ENCODE data around the gene PRB2. TPM values are rescaled to one million over a fixed set of nuclear protein-coding genes. Genes with fewer than 3 reads are reported as not detected.

PRB2 gene
- total and polyA plus RNA-seq, 2 of the 4 experiments (the other 2 are of a cell fraction), result not detected

DNA sequence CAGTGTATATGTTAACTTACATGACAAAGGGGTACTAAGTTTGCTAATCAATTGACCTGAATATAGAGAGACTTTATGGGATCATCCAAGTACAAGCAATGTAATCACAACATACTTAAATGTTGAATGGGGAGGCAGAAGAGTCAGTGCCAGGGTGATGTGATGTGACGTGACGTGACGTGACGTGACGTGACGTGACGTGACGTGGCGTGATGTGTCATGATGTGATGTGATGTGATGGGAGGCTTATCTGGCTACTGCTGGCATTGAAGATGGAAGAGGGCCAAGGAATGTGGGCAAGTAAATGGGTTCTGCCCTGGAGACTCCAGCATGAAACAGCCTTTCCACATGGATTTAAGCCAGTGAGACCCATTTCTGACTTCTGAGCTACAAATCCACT lies 46.9 kb downstream of the PRB2 start:
- Histone ChIP-seq H3K27me3 (ENCODE audit: control insufficient read depth, insufficient read depth, low read length) (no peaks in the 10 kb centered on the region), H3K18ac (ENCODE audit: low read depth, low read length) (no peak overlapping the region), H2BK5ac (ENCODE audit: low read depth, low read length, poor library complexity, severe bottlenecking) (no peak overlapping the region), H3K9ac (ENCODE audit: low read depth, low read length) (no peak overlapping the region), H3K4me2 (ENCODE audit: low read depth, low read length) (no peak overlapping the region), H2AK5ac (ENCODE audit: low read depth, low read length) (no peak overlapping the region), H3K36me3 (ENCODE audit: control insufficient read depth, insufficient read depth, low read length) (no peaks in the 10 kb centered on the region), H3K9me3 (ENCODE audit: control insufficient read depth, insufficient read depth, low read length) (peaks cover 4% of the 10 kb centered on the region; the same call in 1 of the 2 replicates), H4K20me1 (ENCODE audit: insufficient read depth, low read length) (no peaks in the 10 kb centered on the region), H4K5ac (ENCODE audit: low read depth, low read length) (no peak overlapping the region), H3K27ac (ENCODE audit: insufficient read depth, low read length) (no peak overlapping the region), H2AK9ac (replicated peaks; ENCODE audit: low read depth, low read length, poor library complexity) (no peak overlapping the region), H4K8ac (ENCODE audit: low read depth in 2 of 2, low read length in 2 of 2) (no peak overlapping the region), H3K9me1 (ENCODE audit: insufficient read depth, low read length) (no peaks in the 10 kb centered on the region), H3K79me1 (ENCODE audit: low read depth in 1 of 2, low read length in 2 of 2) (no peaks in the 10 kb centered on the region), H2BK20ac (ENCODE audit: low read depth, low read length) (no peak overlapping the region), H3K14ac (replicated peaks; ENCODE audit: low read depth, low read length) (no peak overlapping the region), H2BK120ac (ENCODE audit: low read depth, low read length) (no peak overlapping the region), H2BK15ac (ENCODE audit: low read depth, low read length) (no peak overlapping the region), H3K4me1 (ENCODE audit: control insufficient read depth, insufficient read depth, low read length) (no peaks in the 10 kb centered on the region), H3K23ac (ENCODE audit: low read depth, low read length) (no peak overlapping the region), H2AFZ (replicated peaks; ENCODE audit: low read length, poor library complexity) (no peak overlapping the region), H3K56ac (ENCODE audit: extremely low read depth, insufficient read depth, low read length) (no peak overlapping the region), H3K4me3 (ENCODE audit: insufficient read depth, low read depth, low read length) (no peak overlapping the region), H4K91ac (ENCODE audit: insufficient read depth, low read depth, low read length) (no peak overlapping the region), H3K4ac (ENCODE audit: low read depth, low read length) (no peak overlapping the region)
- ChIA-PET POLR2A (ENCODE audit: unreplicated experiment) (no interaction called here), CTCF (no interaction called here)
- no peak for ATAC-seq (ENCODE audit: low read depth)
- in situ Hi-C loops (cut with MboI; ENCODE audit: low sequenced_read_pairs) (no loop called here), dilution Hi-C loops (cut with HindIII; ENCODE audit: low sequenced_read_pairs, unreplicated experiment) (no loop called here), intact Hi-C loops (cut with micrococcal nuclease) (no loop called here)
- TF ChIP-seq, protein P1, sequence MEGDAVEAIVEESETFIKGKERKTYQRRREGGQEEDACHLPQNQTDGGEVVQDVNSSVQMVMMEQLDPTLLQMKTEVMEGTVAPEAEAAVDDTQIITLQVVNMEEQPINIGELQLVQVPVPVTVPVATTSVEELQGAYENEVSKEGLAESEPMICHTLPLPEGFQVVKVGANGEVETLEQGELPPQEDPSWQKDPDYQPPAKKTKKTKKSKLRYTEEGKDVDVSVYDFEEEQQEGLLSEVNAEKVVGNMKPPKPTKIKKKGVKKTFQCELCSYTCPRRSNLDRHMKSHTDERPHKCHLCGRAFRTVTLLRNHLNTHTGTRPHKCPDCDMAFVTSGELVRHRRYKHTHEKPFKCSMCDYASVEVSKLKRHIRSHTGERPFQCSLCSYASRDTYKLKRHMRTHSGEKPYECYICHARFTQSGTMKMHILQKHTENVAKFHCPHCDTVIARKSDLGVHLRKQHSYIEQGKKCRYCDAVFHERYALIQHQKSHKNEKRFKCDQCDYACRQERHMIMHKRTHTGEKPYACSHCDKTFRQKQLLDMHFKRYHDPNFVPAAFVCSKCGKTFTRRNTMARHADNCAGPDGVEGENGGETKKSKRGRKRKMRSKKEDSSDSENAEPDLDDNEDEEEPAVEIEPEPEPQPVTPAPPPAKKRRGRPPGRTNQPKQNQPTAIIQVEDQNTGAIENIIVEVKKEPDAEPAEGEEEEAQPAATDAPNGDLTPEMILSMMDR (conservative IDR thresholded peaks at IDR 0.05; ENCODE audit: low read depth, low read length), result no peak
- no peak for TF ChIP-seq MAZ (IDR thresholded peaks at IDR 0.05; ENCODE audit: borderline replicate concordance, low read depth, low read length)
- no peak for TF ChIP-seq CEBPB (IDR thresholded peaks at IDR 0.05; ENCODE audit: low read depth, low read length)
- TF ChIP-seq RFX5 (IDR thresholded peaks at IDR 0.05; ENCODE audit: low read depth, low read length), result no peak
- TF ChIP-seq SMC3 (IDR thresholded peaks at IDR 0.05; ENCODE audit: low read depth, low read length), result no peak
- no peak for TF ChIP-seq BHLHE40 (IDR thresholded peaks at IDR 0.05; ENCODE audit: low read depth, low read length)
- WGBS, 2 experiments (ENCODE audit: extremely low coverage in 2 of 2, insufficient read length in 1 of 2), result no CpG with 5 or more reads among the region's 9 CpGs
- DNase-seq, result no peak
- BruUV-seq (replicated peaks), result no TSS peak
